Smooth muscle cell of the brain vasculature (primary cell): ENCODE data around the gene CNN1.
"Not testable (repeated sequence)": the region's sequence is repeated elsewhere in the genome, so short reads cannot be mapped to it uniquely, and the experiment has no call there.

Experiments used
- DNase-seq: peaks from one replicate; pipeline ENCODE4 v3.0.0-alpha.2; 2012; ENCODE audit warnings: low read depth, low spot score

The CNN1 gene

GRCh38 chr19:11599704-11600103 lies 61.1 kb downstream of the CNN1 start:
- not testable (repeated sequence) for DNase-seq
